ENCODE measurements around the gene SLC25A27. TPM values are rescaled to one million over a fixed set of nuclear protein-coding genes. Genes with fewer than 3 reads are reported as not detected.

SLC25A27 gene
- total and polyA plus RNA-seq, 2 donors (not counting 1 experiment from before 2014, with no cell fraction given) = 0.75 to 3.8 TPM

- DNase-seq (no peak), ATAC-seq (ENCODE audit: low read depth) (no peak)
- Mint-ChIP-seq H3K4me1 (peaks cover 16% of the 10 kb centered on the region), H3K4me3 (no peak overlapping the region), H3K27me3 (peaks cover 43% of the 10 kb centered on the region), H3K27ac (no peak overlapping the region), H3K9me3 (ENCODE audit: insufficient read depth) (no peaks in the 10 kb centered on the region)
- H2AFZ ChIP-seq (ENCODE audit: insufficient read depth, low read depth, low read length, poor library complexity, severe bottlenecking) = no peak overlapping the region
- no peak overlapping the region for H3K4me2 ChIP-seq (replicated peaks; ENCODE audit: low read depth, low read length, poor library complexity, severe bottlenecking)
- TF ChIP-seq EZH2 (IDR thresholded peaks at IDR 0.05; ENCODE audit: borderline replicate concordance, insufficient read depth, low read depth, low read length, poor library complexity, severe bottlenecking) (no peak), CTCF (IDR thresholded peaks at IDR 0.05) (no peak)
- 74% methylated on average over 5 of the region's 6 CpGs for WGBS (ENCODE audit: insufficient coverage)
- ChIA-PET POLR2A (no interaction called here), CTCF (interaction anchor here (0.7 kb wide), 1 partner anchor 23 kb away, joined by 3 read pairs; no protein-coding TSS in a partner anchor)
- no peaks in the 10 kb centered on the region for H3K79me2 ChIP-seq (ENCODE audit: control insufficient read depth, insufficient read depth, low read length)
- H4K20me1 ChIP-seq (ENCODE audit: control insufficient read depth, insufficient read depth, low read length, poor library complexity, severe bottlenecking) = no peaks in the 10 kb centered on the region
- H3K36me3 ChIP-seq (replicated peaks in 1 of 2; ENCODE audit: control extremely low read depth in 1 of 2, control insufficient read depth in 1 of 2, extremely low read depth in 1 of 2, insufficient read depth in 2 of 2, low read length in 1 of 2) = no peaks in the 10 kb centered on the region
- H3K27ac ChIP-seq (ENCODE audit: low read length in 2 of 2) = no peak overlapping the region
- H3K4me1 ChIP-seq (ENCODE audit: control insufficient read depth in 2 of 2, insufficient read depth in 2 of 2, low read length in 2 of 2) = peaks cover 11 to 12% of the 10 kb centered on the region in 2 donors
- intact Hi-C loops (cut with micrococcal nuclease) = loop anchor here (10.0 kb wide), 1 partner anchor 521 kb away; no protein-coding TSS in a partner anchor
- no peak overlapping the region for H3K9ac ChIP-seq (ENCODE audit: low read length)
- no peaks in the 10 kb centered on the region for H3K9me3 ChIP-seq (ENCODE audit: control extremely low read depth in 1 of 3, control insufficient read depth in 2 of 3, insufficient read depth in 1 of 3, low read length in 2 of 3)
- H3K4me3 ChIP-seq (ENCODE audit: control extremely low read depth in 1 of 5, extremely low read depth in 1 of 5, insufficient read depth in 1 of 5, low read depth in 2 of 5, low read length in 4 of 5) = no peak overlapping the region
- peaks cover 0 to 21% (median 13%) of the 10 kb centered on the region in 4 experiments for H3K27me3 ChIP-seq (replicated peaks in 1 of 4; ENCODE audit: control extremely low read depth in 1 of 4, control insufficient read depth in 3 of 4, insufficient read depth in 4 of 4, low read length in 3 of 4)
Observed at GRCh38 chr6:46655803-46656202, 3.0 kb downstream of the SLC25A27 start.

GRCh38 chr6:46657642-46658041 lies 4.9 kb downstream of the SLC25A27 start:
- no peak overlapping the region for H3K9ac ChIP-seq (ENCODE audit: low read length)
- H2AFZ ChIP-seq (ENCODE audit: insufficient read depth, low read depth, low read length, poor library complexity, severe bottlenecking) = no peak overlapping the region
- no peaks in the 10 kb centered on the region for H3K9me3 ChIP-seq (ENCODE audit: control extremely low read depth in 1 of 3, control insufficient read depth in 2 of 3, insufficient read depth in 1 of 3, low read length in 2 of 3)
- no peak for ATAC-seq (ENCODE audit: low read depth)
- no peaks in the 10 kb centered on the region for H3K9me3 Mint-ChIP-seq (ENCODE audit: insufficient read depth)
- H3K79me2 ChIP-seq (ENCODE audit: control insufficient read depth, insufficient read depth, low read length) = no peaks in the 10 kb centered on the region
- H3K36me3 ChIP-seq (replicated peaks in 1 of 2; ENCODE audit: control extremely low read depth in 1 of 2, control insufficient read depth in 1 of 2, extremely low read depth in 1 of 2, insufficient read depth in 2 of 2, low read length in 1 of 2) = no peaks in the 10 kb centered on the region
- H4K20me1 ChIP-seq (ENCODE audit: control insufficient read depth, insufficient read depth, low read length, poor library complexity, severe bottlenecking) = no peaks in the 10 kb centered on the region
- no peak overlapping the region for H3K4me3 ChIP-seq (ENCODE audit: control extremely low read depth in 1 of 5, extremely low read depth in 1 of 5, insufficient read depth in 1 of 5, low read depth in 2 of 5, low read length in 4 of 5)
- TF ChIP-seq EZH2 (IDR thresholded peaks at IDR 0.05; ENCODE audit: borderline replicate concordance, insufficient read depth, low read depth, low read length, poor library complexity, severe bottlenecking) (no peak), CTCF (IDR thresholded peaks at IDR 0.05) (no peak)
- POLR2A ChIA-PET = no interaction called here
- H3K4me2 ChIP-seq (replicated peaks; ENCODE audit: low read depth, low read length, poor library complexity, severe bottlenecking) = no peak overlapping the region
- H3K27me3 Mint-ChIP-seq = peaks cover 28% of the 10 kb centered on the region
- CTCF ChIA-PET = interaction anchor here (1.1 kb wide), 1 partner anchor 21 kb away, joined by 5 read pairs; no protein-coding TSS in a partner anchor
- peaks cover 9% of the 10 kb centered on the region for H3K4me1 Mint-ChIP-seq
- H3K27me3 ChIP-seq (replicated peaks in 1 of 4; ENCODE audit: control extremely low read depth in 1 of 4, control insufficient read depth in 3 of 4, insufficient read depth in 4 of 4, low read length in 3 of 4) = peaks cover 0 to 11% (median 7%) of the 10 kb centered on the region in 4 experiments
- H3K4me1 ChIP-seq (ENCODE audit: control insufficient read depth in 2 of 2, insufficient read depth in 2 of 2, low read length in 2 of 2) = peaks cover 6 to 7% of the 10 kb centered on the region in 2 donors
- no peak overlapping the region for H3K27ac Mint-ChIP-seq
- H3K27ac ChIP-seq (ENCODE audit: low read length in 2 of 2) = no peak overlapping the region
- DNase-seq = no peak
- H3K4me3 Mint-ChIP-seq = no peak overlapping the region
- intact Hi-C loops (cut with micrococcal nuclease) = loop anchor here (10.0 kb wide), 1 partner anchor 523 kb away; no protein-coding TSS in a partner anchor
